Astrocyte (in vitro differentiated cells and primary cell): Measurements from ENCODE around the gene DISC1. TPM values are rescaled to one million over a fixed set of nuclear protein-coding genes. Genes with fewer than 3 reads are reported as not detected.

Experiments used
- DNase-seq: peaks from one replicate; pipeline ENCODE4 v3.0.0-alpha.2; 2010; ENCODE audit warnings: low read depth
- FAIRE-seq: peaks from 2 replicates; lab custom pipeline; 2011; peaks lifted over from hg19 to GRCh38; lab: Jason Lieb, UNC
- H2AFZ ChIP-seq: 2 replicates; pipeline ENCODE4 v1.6.0; 2012; ENCODE audit warnings: low read depth, low read length, inconsistent platforms
- H3K27ac ChIP-seq: 2 replicates; pipeline ENCODE4 v1.5.1; 2011; ENCODE audit warnings: low read depth, low read length, inconsistent platforms
- H3K27me3 ChIP-seq: 2 replicates; pipeline ENCODE4 v1.6.0; 2011; ENCODE audit warnings: low read length, inconsistent platforms; ENCODE audit not compliant: insufficient read depth
- H3K36me3 ChIP-seq: 2 replicates; pipeline ENCODE4 v1.5.1; 2011; ENCODE audit warnings: low read length, inconsistent platforms; ENCODE audit not compliant: insufficient read depth
- H3K4me1 ChIP-seq: 2 replicates; pipeline ENCODE4 v1.5.1; 2011; ENCODE audit warnings: low read length, inconsistent platforms; ENCODE audit not compliant: insufficient read depth
- H3K4me2 ChIP-seq: 2 replicates; pipeline ENCODE4 v1.6.0; 2012; ENCODE audit warnings: low read length, inconsistent platforms
- H3K4me3 ChIP-seq: 2 replicates; pipeline ENCODE4 v1.5.1; 2011; ENCODE audit warnings: low read depth, mild to moderate bottlenecking, low read length, inconsistent platforms; ENCODE audit not compliant: insufficient read depth
- H3K79me2 ChIP-seq: 2 replicates; pipeline ENCODE4 v1.6.0; 2012; ENCODE audit warnings: mild to moderate bottlenecking, low read length, inconsistent platforms; ENCODE audit not compliant: insufficient read depth
- H3K9ac ChIP-seq: 2 replicates; pipeline ENCODE4 v1.6.0; 2012; ENCODE audit warnings: mild to moderate bottlenecking, low read length, inconsistent platforms
- H3K9me3 ChIP-seq: 2 replicates; pipeline ENCODE4 v1.5.1; 2012; ENCODE audit warnings: low read depth, mild to moderate bottlenecking, low read length, inconsistent platforms; ENCODE audit not compliant: insufficient read depth
- H4K20me1 ChIP-seq: 2 replicates; pipeline ENCODE4 v1.6.0; 2012; ENCODE audit warnings: low read length, inconsistent platforms; ENCODE audit not compliant: insufficient read depth
- H3K27ac Mint-ChIP-seq: one replicate; pipeline ENCODE4 v1.8.0; 2021; ENCODE audit warnings: mild to moderate bottlenecking, mixed read lengths; ENCODE audit not compliant: unreplicated experiment
- H3K27me3 Mint-ChIP-seq: one replicate; pipeline ENCODE4 v1.8.0; 2021; ENCODE audit warnings: low read depth, mixed read lengths; ENCODE audit not compliant: unreplicated experiment
- H3K36me3 Mint-ChIP-seq: one replicate; pipeline ENCODE4 v1.8.0; 2021; ENCODE audit warnings: low read depth, mixed read lengths; ENCODE audit not compliant: unreplicated experiment
- H3K4me1 Mint-ChIP-seq: one replicate; pipeline ENCODE4 v1.8.0; 2021; ENCODE audit warnings: low read depth, mixed read lengths; ENCODE audit not compliant: unreplicated experiment
- H3K4me3 Mint-ChIP-seq: one replicate; pipeline ENCODE4 v1.8.0; 2021; ENCODE audit warnings: mild to moderate bottlenecking, moderate library complexity, mixed read lengths; ENCODE audit not compliant: unreplicated experiment
- H3K9me3 Mint-ChIP-seq: one replicate; pipeline ENCODE4 v1.8.0; 2021; ENCODE audit warnings: mild to moderate bottlenecking, mixed read lengths; ENCODE audit not compliant: unreplicated experiment
- CTCF ChIP-seq: IDR thresholded peaks from 2 replicates; pipeline ENCODE4 v1.5.1; 2011; ENCODE audit warnings: low read depth, mild to moderate bottlenecking, inconsistent platforms, low read length, moderate library complexity; ENCODE audit not compliant: insufficient read depth
- EZH2 ChIP-seq: IDR thresholded peaks from 2 replicates; pipeline ENCODE4 v1.6.1; 2012; ENCODE audit warnings: mild to moderate bottlenecking, low read length, inconsistent platforms; ENCODE audit not compliant: insufficient read depth
- total RNA-seq: library from RNA; stranded (reverse); gene quantifications from 2 replicates; pipeline ENCODE4 v1.2.1, GENCODE V29; 2021

The DISC1 gene
- total RNA-seq, 1 donor from 2014 or later: 9.1 TPM

GRCh38 chr1:231838521-231838920 is 211.9 kb downstream of the DISC1 start:
- Mint-ChIP-seq H3K36me3 (peaks cover 10% of the 10 kb centered on the region), H3K27me3 (peaks cover 2% of the 10 kb centered on the region), H3K4me3 (no peak overlapping the region), H3K27ac (no peak overlapping the region), H3K9me3 (peaks cover 2% of the 10 kb centered on the region), H3K4me1 (peaks cover 2% of the 10 kb centered on the region)
- DNase-seq: no peak
- H2AFZ ChIP-seq: no peak overlapping the region
- no peak overlapping the region for H3K9ac ChIP-seq
- no peaks in the 10 kb centered on the region for H3K79me2 ChIP-seq
- no peak for FAIRE-seq
- H3K27me3 ChIP-seq: no peaks in the 10 kb centered on the region
- no peak overlapping the region for H3K4me3 ChIP-seq
- no peaks in the 10 kb centered on the region for H3K36me3 ChIP-seq
- no peak overlapping the region for H3K27ac ChIP-seq
- no peak overlapping the region for H3K4me2 ChIP-seq
- TF ChIP-seq EZH2: no peak
- no peak for TF ChIP-seq CTCF
- no peaks in the 10 kb centered on the region for H3K4me1 ChIP-seq
- no peaks in the 10 kb centered on the region for H3K9me3 ChIP-seq
- H4K20me1 ChIP-seq: no peaks in the 10 kb centered on the region

- H3K4me3 Mint-ChIP-seq: no peak overlapping the region
- no peak overlapping the region for H3K27ac Mint-ChIP-seq
- FAIRE-seq: no peak
- Histone ChIP-seq H3K4me1 (no peaks in the 10 kb centered on the region), H3K27me3 (no peaks in the 10 kb centered on the region), H3K9me3 (no peaks in the 10 kb centered on the region), H3K27ac (no peak overlapping the region), H3K36me3 (no peaks in the 10 kb centered on the region), H3K79me2 (no peaks in the 10 kb centered on the region), H3K9ac (no peak overlapping the region), H3K4me3 (no peak overlapping the region), H2AFZ (no peak overlapping the region), H3K4me2 (no peak overlapping the region), H4K20me1 (no peaks in the 10 kb centered on the region)
- H3K36me3 Mint-ChIP-seq: peaks cover 10% of the 10 kb centered on the region
- no peak for DNase-seq
- TF ChIP-seq EZH2 (no peak), CTCF (no peak)
- H3K27me3 Mint-ChIP-seq: no peaks in the 10 kb centered on the region
- peaks cover 2% of the 10 kb centered on the region for H3K9me3 Mint-ChIP-seq
- peaks cover 2% of the 10 kb centered on the region for H3K4me1 Mint-ChIP-seq
Measured at GRCh38 chr1:231839999-231840398, 213.4 kb downstream of the DISC1 start.

- Histone ChIP-seq H4K20me1 (no peaks in the 10 kb centered on the region), H3K27me3 (no peaks in the 10 kb centered on the region), H3K9me3 (no peaks in the 10 kb centered on the region), H3K4me3 (no peak overlapping the region), H3K27ac (no peak overlapping the region), H3K36me3 (no peaks in the 10 kb centered on the region), H3K4me2 (no peak overlapping the region), H3K79me2 (no peaks in the 10 kb centered on the region), H3K4me1 (no peaks in the 10 kb centered on the region), H3K9ac (no peak overlapping the region), H2AFZ (no peak overlapping the region)
- no peaks in the 10 kb centered on the region for H3K27me3 Mint-ChIP-seq
- peaks cover 8% of the 10 kb centered on the region for H3K36me3 Mint-ChIP-seq
- H3K27ac Mint-ChIP-seq: no peak overlapping the region
- H3K9me3 Mint-ChIP-seq: peaks cover 2% of the 10 kb centered on the region
- FAIRE-seq (no peak), DNase-seq (peak; percentile 33)
- TF ChIP-seq EZH2: no peak
- TF ChIP-seq CTCF: no peak
- H3K4me3 Mint-ChIP-seq: no peak overlapping the region
- H3K4me1 Mint-ChIP-seq: peaks cover 2% of the 10 kb centered on the region
Measured at GRCh38 chr1:231841616-231842344, 215.2 kb downstream of the DISC1 start.
